HG03039 (cell line): ENCODE measurements around the gene TMEM19.
"Not testable (repeated sequence)": the region's sequence is repeated elsewhere in the genome, so short reads cannot be mapped to it uniquely, and the experiment has no call there.

Experiments used
- ATAC-seq: cut with Tn5 transposase; IDR thresholded peaks from one replicate; pipeline ENCODE4 v1.9.1; 2021; ENCODE audit warnings: mild to moderate bottlenecking, moderate library complexity; ENCODE audit not compliant: unreplicated experiment

TMEM19 gene

DNA sequence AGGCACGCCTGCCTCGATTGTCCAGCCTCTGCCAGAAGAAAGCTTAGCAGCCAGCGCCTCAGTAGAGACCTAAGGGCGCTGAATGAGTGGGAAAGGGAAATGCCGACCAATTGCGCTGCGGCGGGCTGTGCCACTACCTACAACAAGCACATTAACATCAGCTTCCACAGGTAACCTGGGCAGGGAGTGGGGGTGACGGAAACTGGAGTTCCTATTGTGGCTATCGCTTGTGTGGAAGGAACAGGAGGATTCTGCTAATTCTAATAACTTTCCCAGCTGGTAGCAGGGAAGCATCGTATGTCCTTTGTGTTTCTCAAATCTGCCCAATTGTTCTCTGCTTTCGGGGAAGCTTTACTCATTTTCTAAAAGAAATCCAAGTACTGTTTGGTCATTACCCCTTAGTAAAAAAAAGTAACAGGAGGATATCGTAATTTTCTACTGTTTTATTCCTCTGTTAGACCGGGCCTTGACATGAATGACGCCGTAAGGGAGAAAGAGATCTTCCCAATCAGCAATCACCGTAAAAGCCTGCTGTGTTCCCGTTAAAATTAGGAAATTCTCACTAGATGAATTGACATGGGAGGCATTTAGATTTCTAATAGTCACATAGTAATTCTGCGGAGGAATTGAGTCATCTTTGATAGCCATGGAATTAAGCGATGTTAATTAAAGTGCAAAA, 21.3 kb upstream of the TMEM19 start:
- no peak for ATAC-seq

DNA sequence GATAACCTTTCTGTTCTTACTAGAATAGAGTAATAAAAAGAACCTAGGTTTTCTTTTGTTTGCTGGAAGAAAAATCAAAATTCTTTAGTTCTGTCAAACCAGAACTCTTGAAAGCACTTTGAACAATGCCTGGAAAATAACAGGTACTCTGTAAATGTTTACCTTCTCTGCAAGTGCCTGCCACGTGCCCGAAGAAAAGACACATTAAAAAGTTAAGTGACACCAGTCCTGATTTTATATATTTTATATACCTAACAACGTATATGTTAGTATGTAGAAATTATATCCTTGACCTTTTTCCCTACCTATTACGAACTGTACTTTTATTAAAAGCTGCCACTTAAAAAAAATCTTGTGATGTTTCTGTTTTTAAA, 20.8 kb upstream of the TMEM19 start:
- no peak for ATAC-seq

DNA sequence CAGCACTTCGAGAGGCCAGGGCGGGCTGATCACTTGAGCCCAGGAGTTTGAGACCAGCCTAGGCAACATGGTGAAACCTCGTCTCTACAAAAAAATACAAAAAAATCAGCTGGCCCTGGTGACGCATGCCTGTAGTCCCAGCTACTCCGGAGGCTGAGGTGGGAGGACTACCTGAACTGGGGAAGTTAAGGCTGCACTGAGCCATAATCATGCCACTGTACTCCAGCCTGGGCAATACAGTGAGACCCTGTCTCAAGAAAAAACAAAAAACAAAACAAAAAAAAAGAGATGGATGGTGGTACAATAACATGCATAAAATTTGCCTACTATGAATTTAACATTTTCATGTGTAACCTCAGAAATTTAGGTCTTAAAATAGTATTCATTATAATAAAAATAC, 19.6 kb upstream of the TMEM19 start:
- ATAC-seq, result no peak

DNA sequence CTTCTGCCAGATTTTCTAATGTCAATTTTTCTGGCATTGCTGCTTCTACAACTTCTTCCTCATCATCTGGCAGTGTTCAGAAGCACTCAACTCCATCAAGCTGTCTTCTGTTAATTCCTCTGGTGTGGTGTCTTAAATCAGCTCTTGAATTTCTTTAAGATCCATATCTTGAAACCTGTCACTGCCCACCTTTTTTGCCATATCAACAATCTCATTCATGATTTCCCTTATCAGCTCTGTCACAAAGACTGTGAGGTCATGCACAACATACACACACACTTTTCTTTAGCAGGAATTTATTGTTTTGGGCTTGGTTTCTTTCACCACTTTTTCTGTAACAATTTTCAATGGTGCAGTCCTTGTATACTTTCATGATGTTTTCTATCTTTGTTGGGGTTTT, 14.6 kb upstream of the TMEM19 start:
- no peak for ATAC-seq

DNA sequence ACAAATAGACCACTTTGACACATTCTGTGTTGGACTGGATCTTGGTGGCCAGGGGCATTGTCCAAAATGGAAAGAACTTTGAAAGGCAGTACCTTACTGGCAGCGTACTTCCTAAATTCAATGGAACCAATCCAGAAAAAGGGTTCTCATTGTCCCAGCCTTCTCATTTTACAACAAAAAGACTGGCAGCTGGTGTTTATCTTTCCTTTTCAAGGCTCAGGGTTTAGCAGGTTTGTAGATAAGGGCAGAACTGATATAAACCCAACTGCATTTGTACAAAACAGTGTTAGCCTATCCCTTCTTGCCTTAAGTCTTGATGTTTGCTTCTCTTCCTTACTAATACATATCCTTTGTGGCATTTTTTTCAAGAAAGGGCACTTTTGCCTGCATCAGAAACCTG, 14.1 kb upstream of the TMEM19 start:
- ATAC-seq, result no peak

DNA sequence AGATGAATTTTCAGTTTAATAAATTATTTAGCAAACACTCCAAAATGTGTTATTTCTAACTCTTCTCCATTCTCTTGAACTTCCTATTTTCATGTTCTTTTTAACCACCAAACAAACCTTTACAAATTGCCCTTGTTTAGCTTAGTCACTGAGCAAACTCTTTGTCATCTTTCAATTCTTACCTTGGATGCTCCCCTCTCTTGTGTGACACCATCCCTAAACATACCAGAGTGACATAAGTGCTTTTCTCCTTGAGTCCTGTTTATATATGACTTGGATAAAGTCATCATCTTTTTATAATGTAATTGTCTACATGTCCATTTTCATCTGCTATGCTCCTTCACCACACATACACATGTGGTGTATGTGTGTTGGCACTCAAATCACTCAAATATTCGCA, 3.4 kb upstream of the TMEM19 start:
- no peak for ATAC-seq

DNA sequence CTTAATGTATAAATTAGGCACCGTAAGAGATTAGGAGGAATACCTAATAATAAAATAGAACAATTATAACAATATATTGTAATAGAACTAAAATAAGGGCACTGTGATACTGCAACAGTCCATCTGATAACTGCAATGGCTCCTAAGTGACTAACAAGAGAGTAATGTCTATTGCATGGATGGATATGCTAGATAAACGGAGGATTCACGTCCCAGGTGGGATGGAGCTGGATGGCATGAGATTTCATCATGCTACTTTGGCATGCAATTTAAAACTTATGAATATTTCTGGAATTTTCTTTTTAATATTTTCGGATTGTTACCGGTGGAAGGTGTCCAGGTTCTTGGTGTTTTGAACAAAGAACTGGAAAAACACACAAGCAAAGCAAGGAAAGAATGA, 2.2 kb upstream of the TMEM19 start:
- ATAC-seq, result no peak

DNA sequence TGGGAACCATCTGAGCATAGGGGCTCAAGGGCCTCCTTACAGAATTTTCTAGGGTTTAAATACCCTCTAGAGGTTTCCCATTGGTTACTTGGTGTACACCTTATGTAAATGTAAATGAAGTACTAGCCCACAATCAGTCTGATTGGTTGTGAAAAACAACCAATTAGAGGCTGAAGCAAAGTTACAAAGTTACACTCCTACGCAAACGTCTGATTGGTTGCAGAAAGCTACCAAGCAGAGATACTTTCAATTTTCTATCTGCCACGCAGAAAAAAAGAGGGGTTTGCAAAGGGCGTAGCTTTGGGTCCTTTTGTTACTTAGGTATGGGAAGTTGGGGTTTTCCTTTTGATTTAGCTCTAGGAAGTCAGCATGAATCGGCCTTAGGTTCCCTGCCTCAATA, 1.8 kb upstream of the TMEM19 start:
- no peak for ATAC-seq

DNA sequence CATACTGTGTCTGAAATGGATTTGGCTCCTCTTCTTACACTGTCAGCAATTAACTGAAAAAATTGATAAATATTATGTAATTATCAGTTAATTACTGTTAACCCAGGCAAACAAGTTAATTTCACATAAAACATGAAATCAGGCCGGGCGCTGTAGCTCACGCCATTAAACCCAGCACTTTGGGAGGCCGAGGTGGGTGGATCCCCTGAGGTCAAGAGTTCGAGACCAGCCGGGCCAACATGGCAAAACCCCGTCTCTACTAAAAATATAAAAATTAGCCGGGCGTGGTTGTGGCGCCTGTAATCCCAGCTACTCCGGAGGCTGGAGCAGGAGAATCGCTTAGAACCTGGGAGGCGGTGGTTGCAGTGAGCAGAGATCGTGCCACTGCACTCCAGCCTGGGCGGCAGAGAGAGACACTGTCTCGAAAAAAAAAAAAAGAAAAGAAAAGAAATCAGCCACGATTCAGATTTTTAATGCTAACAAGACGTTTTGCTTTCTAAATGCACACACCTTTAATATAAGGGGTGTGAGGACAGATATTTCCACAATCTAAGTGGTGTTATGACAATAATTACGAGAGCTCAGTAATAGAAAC, 473 bp upstream of the TMEM19 start:
- no peak for ATAC-seq

DNA sequence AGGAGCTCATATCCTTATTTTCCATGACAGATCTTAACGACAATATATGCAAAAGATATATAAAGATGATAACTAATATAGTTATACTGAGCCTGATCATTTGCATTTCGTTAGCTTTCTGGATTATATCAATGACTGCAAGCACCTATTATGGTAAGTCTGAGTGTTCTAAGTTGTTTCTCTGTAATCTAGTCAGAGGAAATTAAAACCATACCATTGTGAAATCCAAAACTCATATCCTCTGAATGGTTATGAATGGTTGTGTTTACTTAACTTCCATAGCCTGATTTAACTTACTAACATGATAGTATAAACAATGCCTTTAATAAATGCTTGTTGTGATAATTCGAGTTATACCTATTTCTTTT, 760 bp downstream of the TMEM19 start:
- ATAC-seq, result no peak

DNA sequence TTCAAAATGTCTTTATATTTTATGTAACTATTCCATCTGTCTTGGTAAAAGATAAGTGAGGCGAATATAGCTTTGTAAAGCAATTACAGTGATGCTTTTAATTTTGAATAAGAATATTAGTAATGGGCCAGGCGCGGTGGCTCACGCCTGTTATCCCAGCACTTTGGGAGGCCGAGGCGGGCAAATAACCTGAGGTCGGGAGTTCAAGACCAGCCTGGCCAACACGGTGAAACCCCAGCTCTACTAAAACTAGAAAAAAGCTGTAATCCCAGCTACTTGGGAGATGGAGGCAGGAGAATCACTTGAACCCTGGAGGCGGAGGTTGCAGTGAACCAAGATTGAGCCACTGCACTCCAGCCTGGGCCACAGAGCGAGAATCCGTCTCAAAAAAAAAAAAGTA, 1.3 kb downstream of the TMEM19 start:
- ATAC-seq, result not testable (repeated sequence)

DNA sequence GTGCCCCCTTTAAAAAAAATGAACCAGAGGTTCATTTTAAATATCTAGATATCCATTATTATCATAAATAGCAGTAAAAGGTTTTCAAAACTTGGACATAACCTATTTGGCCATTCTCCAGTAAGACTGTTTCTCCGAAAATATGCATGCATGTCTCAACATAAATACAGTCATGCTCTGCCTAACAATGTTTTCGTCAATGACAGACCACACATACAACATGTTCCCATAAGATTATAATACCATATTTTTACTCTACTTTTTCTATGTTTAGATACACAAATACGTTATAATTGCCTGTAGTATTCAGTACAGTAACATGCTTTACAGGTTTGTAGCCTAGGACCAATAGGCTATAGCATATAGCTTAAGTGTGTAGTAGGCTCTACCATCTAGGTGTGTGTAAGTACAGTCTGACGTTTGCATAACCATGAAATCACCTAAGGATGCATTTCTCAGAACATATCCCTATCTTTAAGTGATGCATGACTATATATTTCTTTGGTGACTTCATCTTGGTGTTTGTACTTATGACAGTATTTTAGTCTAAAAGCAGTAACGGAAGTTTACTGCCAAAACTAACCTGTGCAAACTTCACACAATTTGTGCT, 3.2 kb downstream of the TMEM19 start:
- no peak for ATAC-seq

DNA sequence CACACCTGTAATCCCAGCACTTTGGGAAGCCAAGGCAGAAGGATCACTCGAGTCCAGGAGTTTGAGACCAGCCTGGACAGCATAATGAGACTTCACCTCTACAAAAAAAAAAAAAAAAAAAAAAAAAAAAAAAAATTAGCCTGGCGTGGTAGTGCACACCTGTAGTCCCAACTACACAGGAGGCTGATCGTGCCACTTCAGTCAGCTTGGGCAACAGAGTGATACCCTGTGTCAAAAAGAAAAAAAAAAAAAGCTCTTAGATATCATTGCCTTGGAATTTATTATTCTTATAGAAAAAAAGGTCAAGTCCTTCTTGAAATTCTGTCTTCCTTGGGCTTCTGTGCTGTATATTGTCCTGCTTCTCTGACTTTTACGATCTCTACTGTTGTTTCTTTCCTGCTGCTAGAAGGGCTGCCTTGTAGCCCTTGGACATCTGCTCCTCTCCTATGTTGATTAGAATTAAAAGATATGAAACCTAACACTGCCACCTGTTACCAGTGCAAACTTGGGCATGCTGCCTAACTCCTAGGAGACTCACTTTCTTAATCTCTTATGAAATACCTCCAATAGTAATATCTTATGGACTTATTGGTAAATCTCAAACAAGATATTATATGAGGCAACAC, 5.7 kb downstream of the TMEM19 start:
- ATAC-seq, result no peak

DNA sequence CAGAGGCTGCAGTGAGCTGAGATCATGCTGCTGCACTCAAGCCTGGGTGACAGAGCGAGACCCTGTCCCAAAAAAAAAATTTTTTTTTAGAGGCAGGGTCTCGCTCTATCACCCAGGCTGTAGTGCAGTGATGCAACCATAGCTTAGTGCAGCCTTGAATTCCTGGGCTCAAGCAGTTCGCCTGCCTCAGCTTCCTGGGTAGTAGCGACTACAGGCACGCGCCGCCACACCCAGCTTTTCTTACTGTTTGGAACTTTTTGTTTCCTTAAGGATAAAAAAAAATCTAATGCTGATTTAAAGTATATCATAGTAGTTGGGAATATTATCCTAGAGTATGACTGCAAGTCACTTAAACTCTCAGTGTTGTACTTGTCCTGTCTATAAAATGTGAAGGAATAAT, 7.2 kb downstream of the TMEM19 start:
- no peak for ATAC-seq

DNA sequence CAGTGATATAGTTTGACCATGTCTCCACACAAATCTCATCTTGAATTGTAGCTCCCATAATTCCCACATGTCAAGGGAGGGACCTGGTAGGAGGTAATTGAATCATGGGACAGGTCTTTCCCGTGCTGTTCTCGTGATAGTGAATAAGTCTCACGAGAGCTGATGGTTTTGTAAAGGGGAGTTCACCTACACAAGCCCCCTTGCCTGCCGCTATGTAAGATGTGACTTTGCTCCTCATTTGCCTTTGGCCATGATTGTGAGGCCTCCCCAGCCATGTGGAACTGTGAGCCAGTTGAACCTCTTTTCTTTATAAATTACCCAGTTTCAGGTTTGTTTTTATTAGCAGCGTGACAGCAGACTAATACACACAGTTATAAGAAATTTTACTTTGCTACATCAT, 7.8 kb downstream of the TMEM19 start:
- peak; percentile 9 for ATAC-seq

DNA sequence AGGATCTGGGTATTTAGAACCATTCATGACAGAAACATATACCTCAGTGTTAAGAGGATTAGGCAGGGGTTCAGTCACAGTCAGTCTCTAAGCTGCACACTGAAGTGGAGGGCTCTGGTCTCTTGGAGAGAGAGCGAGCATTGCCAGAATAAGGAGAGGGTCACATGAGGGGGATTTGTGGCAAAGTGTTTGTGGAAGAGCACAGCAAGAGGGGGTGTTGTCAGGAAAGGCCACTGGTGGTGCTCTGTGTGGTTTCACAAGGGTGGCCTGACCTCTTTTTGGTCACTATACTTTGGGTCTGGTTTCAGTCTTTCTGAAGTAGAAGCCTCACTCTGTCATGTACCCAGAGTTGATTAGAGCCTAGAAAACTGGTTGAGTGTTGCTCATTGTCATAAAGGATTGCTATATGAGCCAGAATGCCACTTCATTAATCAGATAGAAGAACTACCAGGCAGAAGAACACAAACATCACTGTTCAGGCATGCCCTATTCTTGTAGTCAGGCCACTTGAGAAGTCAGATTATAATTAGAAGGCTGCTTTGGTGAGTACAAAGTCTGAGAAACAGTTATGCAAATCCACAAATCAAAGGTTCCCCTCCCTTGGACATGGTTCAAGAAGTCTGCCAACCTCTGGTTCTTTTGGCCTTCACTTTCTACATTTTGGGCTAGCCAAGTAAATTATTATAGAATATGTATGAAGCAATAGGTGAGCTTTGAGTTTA, 8.4 kb downstream of the TMEM19 start:
- ATAC-seq, result peak; percentile 84

DNA sequence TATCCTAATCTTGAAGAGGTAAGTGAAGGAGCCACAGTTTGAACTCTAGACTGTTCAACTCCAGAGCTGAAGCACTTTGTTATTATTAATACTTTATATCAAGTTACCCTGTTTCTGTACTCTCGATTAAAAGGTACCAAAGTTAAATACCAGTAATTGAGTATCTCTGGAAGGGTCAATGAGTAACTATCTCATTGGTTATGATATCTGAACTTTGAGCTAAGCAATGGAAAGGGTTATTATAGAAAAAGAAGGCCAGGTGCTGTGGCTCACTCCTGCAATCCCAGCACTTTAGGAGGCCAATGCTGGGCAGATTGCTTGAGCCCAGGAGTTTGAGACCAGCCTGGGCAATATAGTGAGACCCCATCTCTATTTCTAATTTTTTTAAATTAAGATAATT, 9.9 kb downstream of the TMEM19 start:
- ATAC-seq, result no peak

DNA sequence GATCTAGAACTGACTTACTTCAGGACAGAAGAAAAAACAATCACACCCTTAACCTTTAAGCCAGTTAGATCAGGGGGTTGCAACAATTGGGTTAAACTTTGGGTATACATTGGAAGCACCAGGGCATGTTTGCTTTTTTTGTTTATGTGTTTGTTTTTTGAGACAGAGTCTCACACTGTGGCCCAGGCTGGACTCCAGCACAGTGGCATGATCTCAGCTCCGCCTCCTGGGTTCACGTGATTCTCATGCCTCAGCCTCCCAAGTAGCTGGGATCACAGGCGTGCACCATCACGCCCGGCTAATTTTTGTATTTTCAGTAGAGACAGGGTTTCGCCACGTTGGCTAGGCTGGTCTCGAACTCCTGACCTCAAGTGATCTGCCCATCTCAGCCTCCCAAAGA, 16.3 kb downstream of the TMEM19 start:
- ATAC-seq, result not testable (repeated sequence)

DNA sequence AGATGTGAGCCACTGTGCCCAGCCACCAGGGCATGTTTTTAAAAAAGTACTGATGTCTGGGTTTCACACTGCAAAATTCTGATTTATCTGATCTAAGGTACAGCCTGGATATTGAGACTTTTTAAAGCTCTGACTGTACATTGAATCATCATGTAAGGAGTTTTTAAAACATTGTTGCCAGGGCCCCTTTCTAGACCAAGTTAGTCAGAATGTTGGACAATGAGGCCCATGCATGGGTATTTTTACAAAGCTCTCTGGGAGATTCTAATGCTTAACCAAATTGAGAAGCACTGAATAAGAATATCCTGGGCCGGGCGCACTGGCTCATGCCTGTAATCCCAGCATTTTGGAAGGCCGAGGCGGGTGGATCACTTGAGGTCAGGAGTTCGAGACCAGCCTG, 16.7 kb downstream of the TMEM19 start:
- ATAC-seq, result no peak

DNA sequence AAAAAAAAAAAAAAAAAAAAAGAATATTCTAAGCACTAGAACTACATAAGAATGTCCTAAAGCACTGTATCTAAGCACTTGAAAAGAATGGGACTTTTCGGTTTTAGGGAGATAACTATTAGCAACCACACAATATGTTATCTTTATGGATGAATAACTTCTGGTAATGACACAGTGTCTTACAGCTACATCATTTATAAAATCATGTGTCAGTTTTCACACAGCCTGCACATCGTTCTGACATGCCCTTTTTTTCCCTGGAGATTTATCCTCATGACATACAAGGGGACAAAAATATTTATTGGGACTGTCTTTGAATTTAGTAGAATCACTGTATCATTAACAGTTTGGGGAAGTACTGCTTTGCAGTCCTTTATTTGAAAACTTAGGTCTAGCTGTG, 17.3 kb downstream of the TMEM19 start:
- no peak for ATAC-seq

DNA sequence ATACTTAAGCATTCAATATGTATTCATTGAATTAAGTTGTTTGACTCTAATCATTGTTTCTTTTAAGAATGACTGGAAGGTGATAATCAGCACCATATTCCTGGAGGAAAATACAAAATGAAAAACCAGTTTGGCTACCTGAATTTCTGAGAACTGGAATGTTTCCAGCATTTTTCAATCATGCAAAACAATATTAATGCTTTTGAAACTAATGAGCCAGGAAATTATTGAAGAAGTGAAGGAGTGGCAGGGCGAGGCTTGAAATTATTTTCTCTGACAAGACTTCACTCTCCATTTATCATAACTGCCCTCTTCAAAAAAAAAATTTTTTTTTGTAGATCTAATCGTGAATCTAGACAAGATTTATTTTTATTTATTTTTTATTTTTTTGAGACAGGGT, 19.0 kb downstream of the TMEM19 start:
- ATAC-seq, result no peak

DNA sequence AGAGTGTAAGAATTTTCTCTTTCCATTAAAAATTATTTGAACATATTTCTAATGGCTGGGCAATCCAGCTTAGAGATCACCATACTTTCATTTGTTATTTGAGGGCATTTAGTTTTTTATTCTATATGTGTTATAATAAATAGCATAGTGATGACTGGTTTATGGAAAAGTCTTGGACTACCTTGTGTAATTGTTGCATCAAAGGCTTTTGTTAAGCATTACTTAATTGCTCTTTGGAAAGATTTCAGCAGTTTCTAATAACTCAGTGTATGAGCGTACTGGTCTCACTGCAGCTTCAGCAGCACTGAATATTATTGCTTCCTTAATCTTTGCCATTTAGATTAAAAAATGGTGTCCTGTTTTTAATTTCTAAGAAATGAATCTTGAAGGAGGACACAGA, 22.8 kb downstream of the TMEM19 start:
- no peak for ATAC-seq
